Stimulated activated CD8-positive, alpha-beta memory T cell treated with anti-CD3 and anti-CD28 coated beads, Interleukin-15, amount 100 ng/mL, for 48 hours (primary cell): ENCODE data around the gene SNORC.

Source experiments
- DNase-seq, 2 donors: peaks; one replicate each; pipeline ENCODE4 v3.0.0-alpha.2; 2020; ENCODE audit warnings: low read depth in 2 of 2

Gene SNORC

GRCh38 chr2:232882505-232883115 lies 12.5 kb downstream of the SNORC start:
- no peak for DNase-seq

GRCh38 chr2:232883116-232883721 lies 13.2 kb downstream of the SNORC start:
- DNase-seq: no peak

- no peak for DNase-seq
Observed at GRCh38 chr2:232884001-232884421, 13.9 kb downstream of the SNORC start.

GRCh38 chr2:232884549-232885263 lies 14.6 kb downstream of the SNORC start:
- DNase-seq: no peak

- DNase-seq: no peak
Observed at GRCh38 chr2:232885264-232885961, 15.3 kb downstream of the SNORC start.

GRCh38 chr2:232886176-232886575 lies 16.1 kb downstream of the SNORC start:
- DNase-seq: no peak

- no peak for DNase-seq
Observed at GRCh38 chr2:232886632-232887031, 16.6 kb downstream of the SNORC start.

GRCh38 chr2:232887171-232887850 lies 17.2 kb downstream of the SNORC start:
- DNase-seq: no peak

GRCh38 chr2:232888099-232888836 lies 18.2 kb downstream of the SNORC start:
- DNase-seq: no peak

- DNase-seq: no peak
Observed at GRCh38 chr2:232888839-232889529, 18.9 kb downstream of the SNORC start.

- DNase-seq: no peak
Observed at GRCh38 chr2:232889876-232890401, 19.9 kb downstream of the SNORC start.

GRCh38 chr2:232890536-232890895 lies 20.5 kb downstream of the SNORC start:
- no peak for DNase-seq

- no peak for DNase-seq
Observed at GRCh38 chr2:232890896-232891601, 21.0 kb downstream of the SNORC start.

- no peak for DNase-seq
Observed at GRCh38 chr2:232891621-232892071, 21.6 kb downstream of the SNORC start.

GRCh38 chr2:232892221-232892620 lies 22.2 kb downstream of the SNORC start:
- no peak for DNase-seq

- no peak for DNase-seq
Observed at GRCh38 chr2:232892843-232893242, 22.8 kb downstream of the SNORC start.

GRCh38 chr2:232893834-232894233 lies 23.8 kb downstream of the SNORC start:
- no peak for DNase-seq

- no peak for DNase-seq
Observed at GRCh38 chr2:232894251-232894650, 24.2 kb downstream of the SNORC start.

- DNase-seq: no peak
Observed at GRCh38 chr2:232894746-232895145, 24.7 kb downstream of the SNORC start.

GRCh38 chr2:232896111-232896510 lies 26.0 kb downstream of the SNORC start:
- no peak for DNase-seq
